Lower leg skin (tissue), 4 donors: Measurements from ENCODE around the gene CAP2. TPM values are rescaled to one million over a fixed set of nuclear protein-coding genes. Genes with fewer than 3 reads are reported as not detected.
"Not testable (repeated sequence)": the region's sequence is repeated elsewhere in the genome, so short reads cannot be mapped to it uniquely, and the experiment has no call there.

ENCODE experiments used
- DNase-seq, 2 donors: peaks; one replicate each; pipeline ENCODE4 v3.0.0-alpha.2; 2019; ENCODE audit warnings: low spot score in 2 of 2
- H3K4me3 ChIP-seq: fragments of 200-600 bp; sonication (generic); 2 replicates; pipeline ENCODE4 v1.5.1; 2017; ENCODE audit warnings: mild to moderate bottlenecking, low read depth; ENCODE audit not compliant: poor library complexity, severe bottlenecking
- CTCF ChIP-seq, 3 donors: fragments of 450-650 bp; IDR thresholded peaks; one replicate each; pipeline ENCODE4 v1.5.1; 2016; ENCODE audit warnings: antibody characterized with exemption in 3 of 3, mild to moderate bottlenecking in 3 of 3, moderate library complexity in 2 of 3
- POLR2A ChIP-seq, 2 donors: fragments of 450-650 bp; IDR thresholded peaks; one replicate each; pipeline ENCODE4 v1.6.1; 2016 to 2017; ENCODE audit warnings: antibody characterized with exemption in 2 of 2, mild to moderate bottlenecking in 1 of 2, moderate library complexity in 1 of 2
- WGBS, 2 donors: methylation state at CpG; one replicate each; pipeline ENCODE4 v1.1.5; 2018; 5-methylcytosine and 5-hydroxymethylcytosine counted together
- intact Hi-C: fragments of 100-400 bp; cut with DNase I; formaldehyde crosslinking; loops from one replicate; pipeline ENCODE4 v1.15.0; 2023; ENCODE audit warnings: low total_unique reads
- total RNA-seq, 4 donors: library from RNA; depleted of rRNA; stranded (reverse); fragments of >200 nt; gene quantifications; one replicate each; pipeline ENCODE4 v1.1.0, GENCODE V29; 2016

The CAP2 gene
- total RNA-seq, 4 donors from 2014 or later = 1.1 to 2.3 (median 1.7) TPM

GRCh38 chr6:17565399-17565798, 172.0 kb downstream of the CAP2 start:
- TF ChIP-seq CTCF (IDR thresholded peaks at IDR 0.05) (no peak), POLR2A (IDR thresholded peaks at IDR 0.05) (no peak)
- intact Hi-C loops = no loop called here
- DNase-seq = no peak
- WGBS, 2 donors = 84 to 88% methylated on average over 3 of the region's 3 CpGs
- no peak overlapping the region for H3K4me3 ChIP-seq

GRCh38 chr6:17574866-17575560, 181.6 kb downstream of the CAP2 start:
- intact Hi-C loops = no loop called here
- 70 to 71% methylated on average over 8 of the region's 8 CpGs for WGBS, 2 donors
- no peak for DNase-seq
- no peak overlapping the region for H3K4me3 ChIP-seq
- TF ChIP-seq CTCF (IDR thresholded peaks at IDR 0.05) = no peak
- no peak for TF ChIP-seq POLR2A (IDR thresholded peaks at IDR 0.05)

GRCh38 chr6:17577059-17577458, 183.7 kb downstream of the CAP2 start:
- no peak for TF ChIP-seq CTCF (IDR thresholded peaks at IDR 0.05)
- no peak for TF ChIP-seq POLR2A (IDR thresholded peaks at IDR 0.05)
- 95% methylated on average over 1 of the region's 1 CpG for WGBS, 2 donors
- intact Hi-C loops = no loop called here
- H3K4me3 ChIP-seq = no peak overlapping the region
- DNase-seq = no peak

GRCh38 chr6:17580518-17581048, 187.2 kb downstream of the CAP2 start:
- TF ChIP-seq POLR2A (IDR thresholded peaks at IDR 0.05) (no peak), CTCF (IDR thresholded peaks at IDR 0.05) (no peak)
- no peak for DNase-seq
- 12 to 15% methylated on average over 41 to 50 of the region's 53 CpGs for WGBS, 2 donors
- peak overlapping the region; percentile 39 for H3K4me3 ChIP-seq
- intact Hi-C loops = loop anchor here (5.0 kb wide), 1 partner anchor 423 kb away; no protein-coding TSS in a partner anchor

- intact Hi-C loops = loop anchor here (5.0 kb wide), 1 partner anchor 424 kb away; no protein-coding TSS in a partner anchor
- WGBS, 2 donors = 91 to 94% methylated on average over 7 of the region's 7 CpGs
- not testable (repeated sequence) for DNase-seq, H3K4me3 ChIP-seq
Observed at GRCh38 chr6:17581282-17581681, 187.9 kb downstream of the CAP2 start.

GRCh38 chr6:17583811-17584210, 190.4 kb downstream of the CAP2 start:
- 17 to 27% methylated on average over 5 of the region's 5 CpGs for WGBS, 2 donors
- intact Hi-C loops = loop anchor here (5.0 kb wide), 1 partner anchor 427 kb away; no protein-coding TSS in a partner anchor
- no peak for DNase-seq
- no peak overlapping the region for H3K4me3 ChIP-seq
- no peak for TF ChIP-seq CTCF (IDR thresholded peaks at IDR 0.05)
- no peak for TF ChIP-seq POLR2A (IDR thresholded peaks at IDR 0.05)
